OCI-LY7 (cell line): ENCODE data around the gene INSIG1.

Experiments
- EZH2phosphoT487 ChIP-seq: fragments of 200-600 bp; sonication (generic); IDR thresholded peaks from 2 replicates; pipeline ENCODE4 v1.6.1; 2018; ENCODE audit warnings: low read depth, borderline replicate concordance, mild to moderate bottlenecking, mixed run types, antibody characterized with exemption, low read length, moderate library complexity, mixed read lengths
- TF ChIP-seq, protein P1 (sequence below): fragments of 200-600 bp; sonication (generic); conservative IDR thresholded peaks from 2 replicates; pipeline ENCODE4 v1.5.1; 2014; ENCODE audit warnings: mild to moderate bottlenecking, antibody characterized with exemption, low read length, moderate library complexity, mixed read lengths

DNA sequence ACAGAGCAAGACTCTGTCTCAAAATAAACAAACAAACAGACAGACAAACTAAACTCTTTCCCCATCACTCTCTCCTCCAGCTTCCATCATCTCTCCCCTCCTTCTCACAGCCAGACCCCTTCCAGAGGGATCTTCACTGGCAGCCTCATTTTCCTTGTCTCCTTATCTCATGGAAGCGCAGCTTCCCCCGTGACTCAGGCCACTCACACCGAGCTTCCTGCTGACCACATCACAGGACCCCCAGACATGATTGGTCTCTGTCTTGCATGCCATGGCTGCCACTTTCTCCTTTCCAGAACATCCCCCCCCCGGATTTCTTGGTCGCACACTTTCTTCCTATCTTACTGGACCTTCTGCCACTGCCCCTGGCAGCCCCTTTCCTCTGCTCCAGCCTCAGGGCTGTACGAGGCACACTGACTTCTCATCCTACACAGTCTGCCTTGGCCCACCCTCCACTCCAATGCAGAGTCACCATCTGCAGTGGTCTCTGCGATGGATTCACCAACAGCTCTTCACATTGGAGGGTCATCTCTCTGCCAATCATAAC, 4.9 kb upstream of the INSIG1 start:
- TF ChIP-seq EZH2phosphoT487 = no peak
- TF ChIP-seq, protein P1, sequence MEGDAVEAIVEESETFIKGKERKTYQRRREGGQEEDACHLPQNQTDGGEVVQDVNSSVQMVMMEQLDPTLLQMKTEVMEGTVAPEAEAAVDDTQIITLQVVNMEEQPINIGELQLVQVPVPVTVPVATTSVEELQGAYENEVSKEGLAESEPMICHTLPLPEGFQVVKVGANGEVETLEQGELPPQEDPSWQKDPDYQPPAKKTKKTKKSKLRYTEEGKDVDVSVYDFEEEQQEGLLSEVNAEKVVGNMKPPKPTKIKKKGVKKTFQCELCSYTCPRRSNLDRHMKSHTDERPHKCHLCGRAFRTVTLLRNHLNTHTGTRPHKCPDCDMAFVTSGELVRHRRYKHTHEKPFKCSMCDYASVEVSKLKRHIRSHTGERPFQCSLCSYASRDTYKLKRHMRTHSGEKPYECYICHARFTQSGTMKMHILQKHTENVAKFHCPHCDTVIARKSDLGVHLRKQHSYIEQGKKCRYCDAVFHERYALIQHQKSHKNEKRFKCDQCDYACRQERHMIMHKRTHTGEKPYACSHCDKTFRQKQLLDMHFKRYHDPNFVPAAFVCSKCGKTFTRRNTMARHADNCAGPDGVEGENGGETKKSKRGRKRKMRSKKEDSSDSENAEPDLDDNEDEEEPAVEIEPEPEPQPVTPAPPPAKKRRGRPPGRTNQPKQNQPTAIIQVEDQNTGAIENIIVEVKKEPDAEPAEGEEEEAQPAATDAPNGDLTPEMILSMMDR = no peak
